ENCODE data around the gene STKLD1.

GRCh38 chr9:133374612-133375115 lies 1.5 kb upstream of the STKLD1 start:
- TF ChIP-seq POLR2A (IDR thresholded peaks at IDR 0.05) (no peak), POLR2AphosphoS5 (IDR thresholded peaks at IDR 0.05) (no peak), EP300 (IDR thresholded peaks at IDR 0.05) (no peak)
- TF ChIP-seq, protein P1, sequence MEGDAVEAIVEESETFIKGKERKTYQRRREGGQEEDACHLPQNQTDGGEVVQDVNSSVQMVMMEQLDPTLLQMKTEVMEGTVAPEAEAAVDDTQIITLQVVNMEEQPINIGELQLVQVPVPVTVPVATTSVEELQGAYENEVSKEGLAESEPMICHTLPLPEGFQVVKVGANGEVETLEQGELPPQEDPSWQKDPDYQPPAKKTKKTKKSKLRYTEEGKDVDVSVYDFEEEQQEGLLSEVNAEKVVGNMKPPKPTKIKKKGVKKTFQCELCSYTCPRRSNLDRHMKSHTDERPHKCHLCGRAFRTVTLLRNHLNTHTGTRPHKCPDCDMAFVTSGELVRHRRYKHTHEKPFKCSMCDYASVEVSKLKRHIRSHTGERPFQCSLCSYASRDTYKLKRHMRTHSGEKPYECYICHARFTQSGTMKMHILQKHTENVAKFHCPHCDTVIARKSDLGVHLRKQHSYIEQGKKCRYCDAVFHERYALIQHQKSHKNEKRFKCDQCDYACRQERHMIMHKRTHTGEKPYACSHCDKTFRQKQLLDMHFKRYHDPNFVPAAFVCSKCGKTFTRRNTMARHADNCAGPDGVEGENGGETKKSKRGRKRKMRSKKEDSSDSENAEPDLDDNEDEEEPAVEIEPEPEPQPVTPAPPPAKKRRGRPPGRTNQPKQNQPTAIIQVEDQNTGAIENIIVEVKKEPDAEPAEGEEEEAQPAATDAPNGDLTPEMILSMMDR (IDR thresholded peaks at IDR 0.05) = no peak

Measured in gastroesophageal sphincter (tissue), 3 donors.